IMR-90 (cell line): ENCODE data around the gene GSG1L. TPM values are rescaled to one million over a fixed set of nuclear protein-coding genes. Genes with fewer than 3 reads are reported as not detected.
A peak's percentile ranks its signal among the peaks of the same experiment; 100 is the strongest.

Experiments used
- ATAC-seq: fragments of 200-7000 bp; cut with Tn5 transposase; 2 replicates; pipeline ENCODE4 v1.9.1; 2020; ENCODE audit warnings: low read depth, mild to moderate bottlenecking, moderate library complexity
- BruUV-seq: library from RNA; stranded (reverse); fragments of 400-500 nt; replicated peaks from 2 replicates; lab custom pipeline; 2021; lab: Mats Ljungman, UMichigan
- CTCF ChIA-PET: fragments of 300-600 bp; formaldehyde crosslinking; extraction: SDS; loops from one replicate; lab custom pipeline; 2021; ENCODE audit warnings: antibody characterized with exemption; lab: Yijun Ruan, JAX
- POLR2A ChIA-PET: fragments of 300-600 bp; sonication (Branson Sonifier 250); formaldehyde crosslinking; loops from one replicate; lab custom pipeline; 2022; ENCODE audit warnings: antibody characterized with exemption; ENCODE audit not compliant: unreplicated experiment; lab: Charles Lee
- DNase-seq: peaks from one replicate; pipeline ENCODE4 v3.0.0; 2013
- H2AFZ ChIP-seq: replicated peaks from 2 replicates; pipeline ENCODE3; 2013; ENCODE audit warnings: low read length, mild to moderate bottlenecking; ENCODE audit not compliant: poor library complexity
- H2AK5ac ChIP-seq: 2 replicates; pipeline ENCODE4 v1.6.1; 2013; ENCODE audit warnings: low read depth, low read length, inconsistent platforms
- H2AK9ac ChIP-seq: replicated peaks from 2 replicates; pipeline ENCODE3; 2013; ENCODE audit warnings: mild to moderate bottlenecking, low read depth, low read length, moderate library complexity; ENCODE audit not compliant: poor library complexity
- H2BK120ac ChIP-seq: 2 replicates; pipeline ENCODE4 v1.6.1; 2013; ENCODE audit warnings: low read depth, low read length, inconsistent platforms
- H2BK15ac ChIP-seq: 3 replicates; pipeline ENCODE4 v1.6.1; 2013; ENCODE audit warnings: low read depth, low read length, inconsistent platforms
- H2BK20ac ChIP-seq: 2 replicates; pipeline ENCODE4 v1.6.1; 2013; ENCODE audit warnings: low read depth, mild to moderate bottlenecking, inconsistent platforms, low read length, moderate library complexity
- H2BK5ac ChIP-seq: 2 replicates; pipeline ENCODE4 v1.6.1; 2013; ENCODE audit warnings: mild to moderate bottlenecking, low read depth, low read length, inconsistent platforms; ENCODE audit not compliant: poor library complexity, severe bottlenecking
- H3K14ac ChIP-seq: replicated peaks from 2 replicates; pipeline ENCODE4 v1.6.1; 2013; ENCODE audit warnings: low read depth, low read length, inconsistent platforms
- H3K18ac ChIP-seq: 2 replicates; pipeline ENCODE4 v1.6.1; 2013; ENCODE audit warnings: low read depth, low read length, control low read depth
- H3K23ac ChIP-seq: 2 replicates; pipeline ENCODE4 v1.6.1; 2013; ENCODE audit warnings: low read depth, low read length, inconsistent platforms
- H3K27ac ChIP-seq: 2 replicates; pipeline ENCODE4 v1.5.1; 2013; ENCODE audit warnings: mild to moderate bottlenecking, control low read depth, low read length; ENCODE audit not compliant: insufficient read depth
- H3K27me3 ChIP-seq: 2 replicates; pipeline ENCODE4 v1.6.1; 2013; ENCODE audit warnings: low read length; ENCODE audit not compliant: control insufficient read depth, insufficient read depth
- H3K36me3 ChIP-seq: 2 replicates; pipeline ENCODE4 v1.6.1; 2013; ENCODE audit warnings: low read length, mixed read lengths; ENCODE audit not compliant: control insufficient read depth, insufficient read depth
- H3K4ac ChIP-seq: 2 replicates; pipeline ENCODE4 v1.6.1; 2013; ENCODE audit warnings: low read depth, low read length, inconsistent platforms
- H3K4me1 ChIP-seq: 2 replicates; pipeline ENCODE4 v1.6.1; 2013; ENCODE audit warnings: low read length, mixed read lengths; ENCODE audit not compliant: control insufficient read depth, insufficient read depth
- H3K4me2 ChIP-seq: 2 replicates; pipeline ENCODE4 v1.6.1; 2013; ENCODE audit warnings: low read depth, mild to moderate bottlenecking, control low read depth, low read length, moderate library complexity
- H3K4me3 ChIP-seq: 2 replicates; pipeline ENCODE4 v1.5.1; 2013; ENCODE audit warnings: low read depth, mild to moderate bottlenecking, control low read depth, low read length, moderate library complexity; ENCODE audit not compliant: insufficient read depth
- H3K56ac ChIP-seq: 2 replicates; pipeline ENCODE4 v1.6.1; 2013; ENCODE audit warnings: low read length, inconsistent platforms; ENCODE audit not compliant: insufficient read depth; ENCODE audit errors: extremely low read depth
- H3K79me1 ChIP-seq, 2 experiments: 2 replicates each; pipeline ENCODE4 v1.6.1; 2013; ENCODE audit warnings: low read length in 2 of 2, inconsistent platforms in 1 of 2, low read depth in 1 of 2
- H3K9ac ChIP-seq: 2 replicates; pipeline ENCODE4 v1.6.1; 2013; ENCODE audit warnings: low read depth, low read length, control low read depth
- H3K9me1 ChIP-seq: 2 replicates; pipeline ENCODE4 v1.6.1; 2013; ENCODE audit warnings: low read length, inconsistent platforms; ENCODE audit not compliant: insufficient read depth
- H3K9me3 ChIP-seq: 2 replicates; pipeline ENCODE4 v1.6.1; 2013; ENCODE audit warnings: low read length; ENCODE audit not compliant: control insufficient read depth, insufficient read depth
- H4K20me1 ChIP-seq: 2 replicates; pipeline ENCODE4 v1.6.1; 2013; ENCODE audit warnings: low read length, inconsistent platforms; ENCODE audit not compliant: insufficient read depth
- H4K5ac ChIP-seq: 2 replicates; pipeline ENCODE4 v1.6.1; 2013; ENCODE audit warnings: mild to moderate bottlenecking, low read depth, low read length, control low read depth
- H4K8ac ChIP-seq, 2 experiments: 2 replicates each; pipeline ENCODE4 v1.6.1; 2013; ENCODE audit warnings: low read depth in 2 of 2, low read length in 2 of 2, control low read depth in 1 of 2, inconsistent platforms in 1 of 2
- H4K91ac ChIP-seq: 2 replicates; pipeline ENCODE4 v1.6.1; 2013; ENCODE audit warnings: low read depth, low read length, inconsistent platforms; ENCODE audit not compliant: insufficient read depth
- BHLHE40 ChIP-seq: fragments of 150-350 bp; IDR thresholded peaks from 2 replicates; pipeline ENCODE4 v1.6.1; 2016; ENCODE audit warnings: mild to moderate bottlenecking, low read depth, low read length
- CEBPB ChIP-seq: IDR thresholded peaks from 2 replicates; pipeline ENCODE4 v1.6.1; 2012; ENCODE audit warnings: low read depth, low read length, improper control_type of control experiment
- CHD1 ChIP-seq: IDR thresholded peaks from 2 replicates; pipeline ENCODE4 v1.6.1; 2012; ENCODE audit warnings: low read depth, low read length, improper control_type of control experiment
- FOS ChIP-seq: fragments of 150-350 bp; IDR thresholded peaks from 2 replicates; pipeline ENCODE4 v1.6.1; 2016; ENCODE audit warnings: low read depth, low read length
- MAZ ChIP-seq: IDR thresholded peaks from 2 replicates; pipeline ENCODE4 v1.6.1; 2012; ENCODE audit warnings: low read depth, mild to moderate bottlenecking, low read length, improper control_type of control experiment, moderate library complexity, borderline replicate concordance
- MXI1 ChIP-seq: IDR thresholded peaks from 2 replicates; pipeline ENCODE4 v1.6.1; 2012; ENCODE audit warnings: low read depth, mild to moderate bottlenecking, low read length, moderate library complexity, borderline replicate concordance
- NFE2L2 ChIP-seq: fragments of 150-350 bp; IDR thresholded peaks from 2 replicates; pipeline ENCODE4 v1.6.1; 2016; ENCODE audit warnings: low read depth, mild to moderate bottlenecking, low read length
- POLR2A ChIP-seq: IDR thresholded peaks from 2 replicates; pipeline ENCODE4 v1.6.1; 2012; ENCODE audit warnings: mild to moderate bottlenecking, low read depth, low read length
- RAD21 ChIP-seq: IDR thresholded peaks from 2 replicates; pipeline ENCODE4 v1.6.1; 2012; ENCODE audit warnings: low read length, improper control_type of control experiment
- RCOR1 ChIP-seq: IDR thresholded peaks from 2 replicates; pipeline ENCODE4 v1.6.1; 2012; ENCODE audit warnings: mild to moderate bottlenecking, low read length, improper control_type of control experiment; ENCODE audit not compliant: insufficient replicate concordance
- RFX5 ChIP-seq: IDR thresholded peaks from 2 replicates; pipeline ENCODE4 v1.8.0; 2012; ENCODE audit warnings: low read depth, mild to moderate bottlenecking, low read length, moderate library complexity
- SMC3 ChIP-seq: fragments of 150-350 bp; IDR thresholded peaks from 2 replicates; pipeline ENCODE4 v1.6.1; 2016; ENCODE audit warnings: low read depth, mild to moderate bottlenecking, antibody characterized with exemption, low read length, moderate library complexity
- WGBS, 2 experiments: methylation state at CpG; one replicate each; pipeline versions ENCODE4 v1.1.5 to v1.1.7; 2013; ENCODE audit warnings: missing lambda C conversion rate in 2 of 2; ENCODE audit not compliant: insufficient read length in 1 of 2; ENCODE audit errors: extremely low coverage in 2 of 2; 5-methylcytosine and 5-hydroxymethylcytosine counted together
- dilution Hi-C: fragments of 300-500 bp; cut with HindIII; formaldehyde crosslinking; loops from one replicate; pipeline ENCODE4 v1.14.3; 2018; ENCODE audit warnings: low sequenced_read_pairs; ENCODE audit not compliant: unreplicated experiment
- in situ Hi-C: fragments of 300-500 bp; cut with MboI; formaldehyde crosslinking; loops from 3 replicates; pipeline ENCODE4 v1.14.3; 2019; ENCODE audit warnings: low sequenced_read_pairs, inconsistent platforms, mixed read lengths
- intact Hi-C: fragments of 100-400 bp; cut with micrococcal nuclease; formaldehyde crosslinking; loops from 2 replicates; pipeline ENCODE4 v1.10.0; 2022
- polyA plus RNA-seq, 3 experiments: library from polyadenylated mRNA; depleted of rRNA; stranded (reverse); fragments of >200 nt; gene quantifications; 2 replicates each; pipeline ENCODE4 v1.2.3, GENCODE V29; 2012; ENCODE audit warnings: low replicate concordance in 1 of 3
- total RNA-seq: library from RNA; depleted of rRNA; stranded (reverse); fragments of >200 nt; gene quantifications from 2 replicates; pipeline ENCODE4 v1.2.3, GENCODE V29; 2012
- TF ChIP-seq, protein P1 (sequence below): fragments of 150-350 bp; IDR thresholded peaks from 2 replicates; pipeline ENCODE4 v1.6.1; 2017; ENCODE audit warnings: mild to moderate bottlenecking, antibody characterized with exemption, low read length, low read depth
- TF ChIP-seq, protein P2 (sequence below): conservative IDR thresholded peaks from 2 replicates; pipeline ENCODE4 v1.5.1; 2012; ENCODE audit warnings: mild to moderate bottlenecking, low read depth, low read length, improper control_type of control experiment
- TF ChIP-seq, protein P3 (sequence below): fragments of 150-350 bp; IDR thresholded peaks from 2 replicates; pipeline ENCODE4 v1.6.1; 2016; ENCODE audit warnings: low read depth, mild to moderate bottlenecking, low read length, moderate library complexity, borderline replicate concordance

Gene GSG1L
- total and polyA plus RNA-seq, 2 of the 4 experiments (the other 2 are of a cell fraction) = not detected

DNA sequence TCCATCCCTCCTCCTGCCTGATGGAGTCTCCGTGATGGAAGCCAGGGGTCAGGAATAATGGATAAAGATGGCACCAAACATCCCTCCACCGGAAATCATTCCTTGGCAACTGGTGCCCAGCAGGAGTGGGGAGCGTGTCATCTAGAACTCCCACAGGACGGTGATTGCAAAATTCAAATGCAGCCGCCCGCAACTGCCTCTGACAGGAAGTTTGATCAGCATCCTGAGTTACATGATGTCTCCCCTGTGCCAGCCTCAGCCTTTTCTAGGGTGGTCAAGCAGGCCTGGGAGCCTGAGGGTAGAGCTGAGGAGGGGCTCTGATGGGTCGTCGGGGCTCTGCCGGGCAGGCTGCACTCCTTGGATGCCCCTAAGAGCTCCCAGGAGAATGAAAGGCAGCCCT lies 52.8 kb downstream of the GSG1L start:
- H2BK15ac ChIP-seq = no peak overlapping the region
- no peak overlapping the region for H3K4me2 ChIP-seq
- H2BK5ac ChIP-seq = no peak overlapping the region
- no peaks in the 10 kb centered on the region for H4K20me1 ChIP-seq
- no peaks in the 10 kb centered on the region for H3K79me1 ChIP-seq
- H3K18ac ChIP-seq = no peak overlapping the region
- no peak overlapping the region for H4K5ac ChIP-seq
- ATAC-seq (no peak), DNase-seq (peak; percentile 4)
- H3K9me1 ChIP-seq = no peaks in the 10 kb centered on the region
- no peak overlapping the region for H3K14ac ChIP-seq
- no peak overlapping the region for H3K23ac ChIP-seq
- H4K91ac ChIP-seq = no peak overlapping the region
- H3K27me3 ChIP-seq = peaks cover 7% of the 10 kb centered on the region
- H3K36me3 ChIP-seq = no peaks in the 10 kb centered on the region
- no peak overlapping the region for H3K9ac ChIP-seq
- no peak overlapping the region for H2BK120ac ChIP-seq
- no peak overlapping the region for H2AK5ac ChIP-seq
- ChIA-PET CTCF (no interaction called here), POLR2A (no interaction called here)
- H3K27ac ChIP-seq = no peak overlapping the region
- 50% methylated on average over 2 of the region's 9 CpGs; no CpG with 5 or more reads in 1 of the 2 experiments for WGBS, 2 experiments
- H3K4ac ChIP-seq = no peak overlapping the region
- H4K8ac ChIP-seq = no peak overlapping the region
- H3K4me1 ChIP-seq = 0 out of 2 replicates have a peak, but pooled peaks cover 2% of the 10 kb centered on the region
- H3K9me3 ChIP-seq = no peaks in the 10 kb centered on the region
- no peak overlapping the region for H2AK9ac ChIP-seq
- peak overlapping the region; percentile 37 for H2AFZ ChIP-seq
- H2BK20ac ChIP-seq = no peak overlapping the region
- no peak overlapping the region for H3K56ac ChIP-seq
- TF ChIP-seq RFX5 (no peak), MXI1 (no peak), FOS (no peak), MAZ (no peak), POLR2A (no peak), BHLHE40 (no peak), SMC3 (no peak), NFE2L2 (no peak), CHD1 (no peak), RAD21 (no peak), CEBPB (no peak), RCOR1 (no peak)
- TF ChIP-seq, protein P1, sequence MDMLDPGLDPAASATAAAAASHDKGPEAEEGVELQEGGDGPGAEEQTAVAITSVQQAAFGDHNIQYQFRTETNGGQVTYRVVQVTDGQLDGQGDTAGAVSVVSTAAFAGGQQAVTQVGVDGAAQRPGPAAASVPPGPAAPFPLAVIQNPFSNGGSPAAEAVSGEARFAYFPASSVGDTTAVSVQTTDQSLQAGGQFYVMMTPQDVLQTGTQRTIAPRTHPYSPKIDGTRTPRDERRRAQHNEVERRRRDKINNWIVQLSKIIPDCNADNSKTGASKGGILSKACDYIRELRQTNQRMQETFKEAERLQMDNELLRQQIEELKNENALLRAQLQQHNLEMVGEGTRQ = no peak
- TF ChIP-seq, protein P2, sequence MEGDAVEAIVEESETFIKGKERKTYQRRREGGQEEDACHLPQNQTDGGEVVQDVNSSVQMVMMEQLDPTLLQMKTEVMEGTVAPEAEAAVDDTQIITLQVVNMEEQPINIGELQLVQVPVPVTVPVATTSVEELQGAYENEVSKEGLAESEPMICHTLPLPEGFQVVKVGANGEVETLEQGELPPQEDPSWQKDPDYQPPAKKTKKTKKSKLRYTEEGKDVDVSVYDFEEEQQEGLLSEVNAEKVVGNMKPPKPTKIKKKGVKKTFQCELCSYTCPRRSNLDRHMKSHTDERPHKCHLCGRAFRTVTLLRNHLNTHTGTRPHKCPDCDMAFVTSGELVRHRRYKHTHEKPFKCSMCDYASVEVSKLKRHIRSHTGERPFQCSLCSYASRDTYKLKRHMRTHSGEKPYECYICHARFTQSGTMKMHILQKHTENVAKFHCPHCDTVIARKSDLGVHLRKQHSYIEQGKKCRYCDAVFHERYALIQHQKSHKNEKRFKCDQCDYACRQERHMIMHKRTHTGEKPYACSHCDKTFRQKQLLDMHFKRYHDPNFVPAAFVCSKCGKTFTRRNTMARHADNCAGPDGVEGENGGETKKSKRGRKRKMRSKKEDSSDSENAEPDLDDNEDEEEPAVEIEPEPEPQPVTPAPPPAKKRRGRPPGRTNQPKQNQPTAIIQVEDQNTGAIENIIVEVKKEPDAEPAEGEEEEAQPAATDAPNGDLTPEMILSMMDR = no peak
- TF ChIP-seq, protein P3, sequence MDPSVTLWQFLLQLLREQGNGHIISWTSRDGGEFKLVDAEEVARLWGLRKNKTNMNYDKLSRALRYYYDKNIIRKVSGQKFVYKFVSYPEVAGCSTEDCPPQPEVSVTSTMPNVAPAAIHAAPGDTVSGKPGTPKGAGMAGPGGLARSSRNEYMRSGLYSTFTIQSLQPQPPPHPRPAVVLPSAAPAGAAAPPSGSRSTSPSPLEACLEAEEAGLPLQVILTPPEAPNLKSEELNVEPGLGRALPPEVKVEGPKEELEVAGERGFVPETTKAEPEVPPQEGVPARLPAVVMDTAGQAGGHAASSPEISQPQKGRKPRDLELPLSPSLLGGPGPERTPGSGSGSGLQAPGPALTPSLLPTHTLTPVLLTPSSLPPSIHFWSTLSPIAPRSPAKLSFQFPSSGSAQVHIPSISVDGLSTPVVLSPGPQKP = no peak
- no peak overlapping the region for H3K4me3 ChIP-seq
- dilution Hi-C loops (no loop called here), in situ Hi-C loops (no loop called here), intact Hi-C loops (no loop called here)
- no TSS peak for BruUV-seq
